NCI-H446 treated with DMSO at 0.1 percent for 48 hours (cell line): ENCODE results near the gene OR10H5.
A peak's percentile ranks its signal among the peaks of the same experiment; 100 is the strongest.
"Not testable (repeated sequence)": the region's sequence is repeated elsewhere in the genome, so short reads cannot be mapped to it uniquely, and the experiment has no call there.

Experiments used
- DNase-seq: peaks from one replicate; lab custom pipeline; 2025; lab: John Stamatoyannopoulos, UW

The OR10H5 gene

DNA sequence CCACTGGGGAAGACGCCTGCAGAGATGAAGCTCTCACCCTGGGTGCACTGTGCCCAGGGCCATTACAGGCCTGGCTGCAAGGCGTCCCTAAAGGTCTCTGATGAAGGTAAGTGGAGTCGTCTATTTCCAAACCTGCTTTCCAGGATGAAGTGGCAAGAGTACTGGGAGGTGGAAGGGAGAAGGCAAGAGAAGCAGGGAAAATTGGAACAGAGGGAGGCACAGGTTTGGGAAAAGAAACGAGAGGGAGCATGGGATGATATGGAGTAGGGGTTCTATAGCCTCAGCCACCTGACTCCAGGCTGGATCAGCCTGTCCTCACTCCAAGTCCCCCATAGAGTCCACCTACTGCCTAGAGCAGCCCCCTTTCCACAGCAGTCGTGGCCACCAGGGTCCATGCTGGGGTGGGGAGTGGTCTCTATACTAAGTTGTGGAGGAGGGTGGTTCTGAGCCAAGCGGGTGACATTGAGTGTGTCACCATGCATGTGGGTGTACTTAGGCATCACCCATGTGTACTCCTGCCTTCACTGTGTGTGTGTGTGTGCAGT lies at the start of gene OR10H5:
Gene OR10H5 (plus strand): TSS at position 51 of the 545 bp plus-strand sequence. CDS start 6,388 bp downstream, outside the sequence.
- no peak for DNase-seq

- DNase-seq: no peak
Measured at GRCh38 chr19:15737722-15738121, 49.7 kb upstream of the OR10H5 start, which contains the start of gene OR10H3. Gene OR10H3 (plus strand): TSS chr19:15737985. CDS start chr19:15741393, 3,408 bp downstream.

- DNase-seq: no peak
Measured at GRCh38 chr19:15740785-15741184, 46.7 kb upstream of the OR10H5 start.

DNA sequence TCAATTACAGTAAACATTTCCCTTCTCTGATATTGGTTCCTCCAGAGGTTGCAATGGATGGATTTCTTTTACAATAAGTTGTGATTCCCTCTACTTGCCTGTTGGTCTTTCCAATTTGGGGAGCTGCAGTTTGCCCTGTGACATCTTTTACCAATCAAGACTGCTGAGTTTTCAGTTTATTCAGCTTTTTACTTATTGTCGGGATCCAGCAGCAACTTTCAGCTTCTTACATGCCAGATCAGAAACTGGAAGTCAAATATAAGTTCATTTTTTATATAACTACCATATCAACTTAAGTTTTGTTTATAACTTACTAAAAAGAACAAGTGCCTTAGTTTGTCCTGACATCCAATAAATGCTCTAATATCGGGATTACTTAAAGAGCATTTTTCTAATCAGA lies 39.2 kb upstream of the OR10H5 start:
- DNase-seq: no peak

GRCh38 chr19:15758379-15758778 lies 29.1 kb upstream of the OR10H5 start:
- no peak for DNase-seq

DNA sequence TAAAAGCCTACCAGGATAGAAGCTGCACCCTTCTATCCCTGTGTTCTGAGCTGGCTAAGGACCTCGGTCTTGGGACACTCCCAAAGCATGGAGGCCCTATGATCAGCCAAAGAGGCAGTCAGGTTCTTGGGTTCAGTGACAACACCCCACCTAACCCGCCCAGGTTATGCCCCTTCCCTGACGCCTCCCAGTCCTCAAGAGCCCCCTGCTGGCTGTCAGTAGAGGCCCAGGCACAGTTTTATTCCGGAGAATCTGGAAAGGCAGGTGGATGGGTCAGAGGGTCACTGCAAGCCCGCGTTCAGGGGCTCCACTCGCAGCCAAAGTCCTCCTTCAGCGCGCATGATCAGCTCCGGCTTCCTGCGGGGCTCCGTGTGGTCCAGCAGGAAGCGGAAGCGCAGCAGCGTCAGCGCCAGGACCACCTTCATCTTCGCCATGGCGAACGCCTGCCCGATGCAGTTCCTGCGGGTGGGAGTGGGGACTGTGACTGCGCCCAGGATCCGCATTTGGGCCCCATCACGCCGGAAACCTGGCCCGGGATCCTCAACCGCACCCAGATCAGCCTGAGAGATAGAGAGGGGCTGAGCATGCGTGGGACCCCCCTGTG lies 27.4 kb upstream of the OR10H5 start:
- no peak for DNase-seq

DNA sequence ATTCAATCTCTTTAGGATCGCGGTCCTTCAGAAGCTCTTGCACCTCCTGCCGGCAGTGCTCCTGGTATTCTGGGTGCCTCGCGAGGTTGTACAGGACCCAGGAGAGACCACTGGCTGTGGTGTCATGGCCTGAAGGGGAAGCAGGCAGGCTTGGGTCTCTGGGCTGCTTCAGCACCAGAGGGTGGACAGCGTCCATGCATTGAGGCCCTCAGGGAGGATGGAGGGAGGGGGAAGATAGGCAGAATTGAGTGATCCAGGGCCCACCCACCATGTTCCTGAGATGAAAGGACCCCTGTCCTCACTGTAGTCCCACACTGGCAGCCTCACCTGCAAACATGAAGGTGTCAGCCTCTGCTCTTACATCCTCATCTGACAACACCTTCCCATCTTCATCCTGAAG lies 17.9 kb upstream of the OR10H5 start:
- no peak for DNase-seq

DNA sequence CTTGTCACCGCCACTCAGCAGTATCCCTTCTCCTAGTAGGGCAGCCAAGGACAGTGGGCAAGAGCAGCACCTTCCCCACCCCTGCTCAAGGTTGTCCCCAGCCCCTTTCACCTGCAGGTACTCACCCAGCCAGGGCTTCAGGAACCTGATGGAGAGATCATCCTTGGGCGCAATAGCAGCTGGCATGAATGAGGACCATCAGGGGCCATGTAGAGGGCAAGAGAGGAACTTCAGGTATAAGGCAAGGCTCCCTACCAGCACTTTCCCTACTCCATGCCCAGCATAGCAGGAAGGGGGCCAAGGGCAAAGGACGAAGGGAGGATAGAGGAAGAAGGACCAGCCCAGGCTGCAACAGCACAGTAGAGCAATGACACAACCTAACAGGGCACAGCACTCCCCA lies 13.3 kb upstream of the OR10H5 start:
- DNase-seq: not testable (repeated sequence)

DNA sequence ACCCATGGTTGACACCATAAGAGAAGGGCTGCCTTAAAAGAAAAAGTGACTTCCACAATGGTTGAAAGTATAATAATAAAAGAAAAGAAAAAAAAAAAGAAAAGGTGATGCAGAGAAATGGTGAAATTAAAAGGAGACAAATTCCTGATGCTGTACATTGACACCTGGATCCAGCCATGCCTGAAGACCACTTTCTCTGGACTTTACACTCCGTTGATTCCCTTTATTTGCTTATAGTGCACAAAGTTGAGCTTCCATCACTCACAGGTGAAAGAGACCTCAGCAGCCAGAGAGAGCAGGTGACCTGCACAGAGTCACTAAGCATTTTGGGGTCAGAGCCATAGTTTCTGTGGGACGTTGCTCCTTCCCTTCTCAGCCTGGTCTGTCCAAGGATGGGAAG lies 12.2 kb upstream of the OR10H5 start:
- DNase-seq: no peak

- DNase-seq: no peak
Measured at GRCh38 chr19:15776264-15776663, 11.2 kb upstream of the OR10H5 start.

DNA sequence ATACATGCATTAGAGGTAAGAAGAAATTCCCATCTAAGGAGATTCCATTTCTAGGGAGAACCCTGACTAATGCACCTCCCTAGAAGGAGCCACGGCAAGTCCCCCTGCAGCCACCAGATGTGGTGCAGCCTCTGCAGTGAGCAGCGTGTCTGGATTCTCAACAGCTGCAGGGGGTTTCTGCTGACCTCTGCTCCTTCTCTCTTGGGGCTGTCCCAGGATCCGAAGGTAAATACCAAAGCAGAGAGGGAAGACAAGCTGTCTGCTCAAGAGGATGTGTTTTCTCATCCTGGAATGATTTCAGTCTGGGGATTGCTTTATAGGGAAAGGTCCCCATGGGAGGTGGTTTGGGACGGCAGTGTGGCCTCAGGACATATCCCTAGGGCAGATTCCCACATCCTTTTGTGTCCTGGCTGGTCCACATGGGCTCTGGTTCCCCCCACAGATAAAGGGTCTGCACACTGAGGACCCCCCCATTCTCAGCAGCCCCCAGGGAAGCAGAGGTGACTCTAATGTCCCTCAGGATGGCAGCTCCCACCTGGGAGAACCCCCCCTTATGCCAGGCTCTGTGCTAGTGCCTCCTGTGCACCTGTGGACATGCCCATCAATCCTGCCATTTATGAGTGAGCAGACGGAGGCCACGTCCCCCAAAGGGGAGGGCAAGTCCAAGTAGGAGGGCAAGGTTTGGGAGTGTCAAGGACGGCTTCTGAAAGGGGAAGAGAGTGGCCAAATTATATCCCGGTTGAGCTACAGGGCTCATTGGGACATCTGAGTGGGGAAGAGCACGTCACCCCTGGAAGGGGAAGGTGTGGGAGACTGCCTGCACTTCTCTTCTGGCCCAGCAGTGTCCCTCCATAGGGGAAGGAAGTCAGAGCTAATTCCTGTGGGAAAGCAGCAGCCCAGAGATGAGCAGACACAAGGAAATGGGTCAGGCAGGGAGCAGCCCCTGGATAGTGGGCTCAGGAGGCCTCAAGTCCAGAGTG lies 10.2 kb upstream of the OR10H5 start:
- DNase-seq: no peak

- peak; percentile 57 for DNase-seq
Measured at GRCh38 chr19:15779756-15780476, 7.5 kb upstream of the OR10H5 start.

DNA sequence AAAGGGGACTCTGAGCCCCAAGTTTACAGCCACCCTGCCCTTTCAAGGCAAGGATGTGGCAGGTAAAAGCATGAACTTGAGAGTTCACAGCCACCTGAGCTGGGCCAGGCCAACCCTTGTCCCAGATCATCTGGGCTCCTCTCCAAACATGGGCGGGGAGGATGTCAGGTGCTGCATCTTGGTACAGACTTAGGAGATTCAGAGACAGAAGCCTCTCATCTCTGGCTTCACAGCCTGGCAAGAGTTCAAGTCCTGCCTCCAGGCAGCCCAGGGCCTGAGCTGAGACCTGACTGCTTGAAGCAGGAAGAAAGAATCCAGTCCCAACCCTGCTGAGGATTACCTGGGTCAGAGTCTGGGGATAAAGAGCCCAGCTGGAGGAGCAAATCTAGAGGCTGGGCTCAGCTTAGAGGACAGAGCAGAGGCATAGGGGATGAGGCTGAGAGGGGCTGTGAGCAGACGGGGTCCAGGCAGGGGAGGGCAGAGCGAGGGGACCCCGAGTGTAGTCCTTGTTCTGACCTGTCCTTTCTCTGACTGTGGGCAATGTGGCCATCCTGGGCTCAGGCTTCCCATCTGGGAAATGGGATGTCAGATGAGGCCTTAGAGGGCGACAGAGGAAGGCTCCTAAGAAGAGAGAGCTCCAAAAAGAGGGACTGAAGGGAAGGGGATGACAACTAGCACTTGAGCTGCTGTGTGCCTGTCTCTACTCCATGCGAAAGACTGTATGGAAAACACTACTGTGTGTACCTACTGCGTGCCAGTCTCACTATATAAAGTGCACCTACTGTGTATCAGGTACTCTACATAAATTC lies 6.6 kb upstream of the OR10H5 start:
- DNase-seq: no peak

DNA sequence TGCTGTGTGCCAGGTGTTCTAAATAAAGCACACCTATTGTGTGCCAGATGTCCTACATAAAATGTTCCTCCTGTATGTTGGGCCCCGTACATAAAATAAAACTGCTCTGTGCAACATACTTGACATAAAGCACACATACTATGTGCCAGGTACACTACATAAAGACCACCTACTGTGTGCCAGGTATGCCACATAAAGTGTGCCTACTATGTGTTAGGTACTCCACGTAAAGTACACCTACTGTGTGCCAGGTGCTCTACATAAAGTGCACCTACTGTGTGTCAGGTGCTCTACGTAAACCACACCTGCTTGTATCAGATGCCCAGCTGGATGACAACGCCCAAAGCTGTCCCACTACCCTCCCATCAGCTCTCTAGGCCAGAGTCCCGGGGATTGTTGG lies 5.8 kb upstream of the OR10H5 start:
- no peak for DNase-seq

DNA sequence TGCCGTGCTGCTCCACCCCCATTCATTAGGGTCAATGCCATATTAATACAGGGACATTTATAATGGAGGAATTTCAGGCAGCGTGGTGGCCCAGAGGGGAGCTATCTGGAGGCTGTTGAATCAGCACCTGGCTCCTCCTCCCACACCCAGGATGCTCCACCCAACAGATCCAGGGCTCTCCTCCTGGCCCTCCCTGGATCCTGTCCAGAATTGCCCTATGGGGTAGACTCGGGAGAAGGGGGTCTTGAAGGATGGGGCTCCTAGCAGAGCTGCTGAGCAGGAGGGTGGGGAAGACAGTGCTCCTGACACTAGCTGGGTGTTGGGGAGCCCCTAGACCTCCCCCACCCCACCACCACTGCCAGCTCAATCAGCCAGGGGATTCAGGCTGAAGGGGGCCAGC lies 5.2 kb upstream of the OR10H5 start:
- DNase-seq: no peak

- not testable (repeated sequence) for DNase-seq
Measured at GRCh38 chr19:15782896-15783295, 4.6 kb upstream of the OR10H5 start.

DNA sequence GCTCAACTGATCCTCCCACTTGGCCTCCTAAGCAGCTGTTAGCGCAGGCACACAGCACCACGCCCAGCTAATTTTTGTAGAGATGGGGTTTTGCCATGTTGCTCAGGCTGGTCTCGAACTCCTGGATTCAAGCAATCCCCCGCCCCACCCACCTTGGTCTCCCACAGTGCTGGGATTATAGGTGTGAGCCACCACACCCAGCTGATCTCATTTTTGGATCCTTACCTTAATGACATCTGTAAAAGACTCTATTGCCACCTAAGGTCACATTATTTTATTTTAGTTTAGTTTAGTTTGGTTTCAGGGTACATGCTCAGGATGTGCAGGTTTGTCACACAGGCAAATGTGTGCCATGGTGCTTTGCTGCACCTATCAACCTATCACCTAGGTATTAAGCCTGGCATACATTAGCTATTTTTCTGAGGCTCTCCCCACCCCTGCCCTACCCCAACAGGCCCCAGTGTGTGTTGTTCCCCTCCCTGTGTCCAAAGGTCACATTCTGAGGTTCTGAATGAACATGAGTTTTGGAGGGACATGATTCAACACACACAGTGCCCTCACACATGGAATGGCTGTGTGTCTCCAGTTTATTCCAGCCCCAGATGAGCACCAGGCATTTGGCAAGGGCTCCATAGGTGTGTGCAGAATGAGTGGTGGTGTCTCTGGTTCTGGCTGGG lies 1.3 kb downstream of the OR10H5 start:
- no peak for DNase-seq

GRCh38 chr19:15790096-15790495 lies 2.6 kb downstream of the OR10H5 start:
- DNase-seq: no peak

GRCh38 chr19:15794279-15794678 lies 6.8 kb downstream of the OR10H5 start:
- not testable (repeated sequence) for DNase-seq

GRCh38 chr19:15810335-15810734 lies 22.9 kb downstream of the OR10H5 start:
- no peak for DNase-seq

DNA sequence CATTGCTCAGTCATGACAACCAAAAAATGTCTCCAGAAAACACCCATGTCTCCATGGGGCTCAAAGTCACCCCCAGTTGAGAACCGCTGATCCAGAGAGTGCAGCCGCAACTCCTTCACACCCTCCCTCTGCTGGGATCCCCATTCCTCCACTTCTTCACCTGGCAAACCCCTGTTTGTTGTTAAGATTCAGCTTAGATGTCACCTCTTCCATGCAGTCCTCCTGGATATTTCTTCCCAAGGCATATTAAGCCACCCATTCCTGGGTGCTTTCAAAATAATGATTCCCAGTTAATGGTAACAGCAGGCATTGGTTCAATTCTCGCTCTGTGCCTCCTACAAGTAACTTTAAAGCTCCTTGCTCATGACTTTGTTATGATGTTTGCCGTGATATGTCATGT lies 24.0 kb downstream of the OR10H5 start:
- no peak for DNase-seq
